OCI-LY7 (cell line): ENCODE measurements around the gene ADGRD1. TPM values are rescaled to one million over a fixed set of nuclear protein-coding genes. Genes with fewer than 3 reads are reported as not detected.
"Not testable (repeated sequence)": the region's sequence is repeated elsewhere in the genome, so short reads cannot be mapped to it uniquely, and the experiment has no call there.

ENCODE experiments used
- BruUV-seq: library from RNA; stranded (reverse); fragments of 400-500 nt; replicated peaks from 2 replicates; lab custom pipeline; 2021; lab: Mats Ljungman, UMichigan
- CTCF ChIA-PET: fragments of 300-600 bp; sonication (Branson Sonifier 250); formaldehyde crosslinking; loops from one replicate; lab custom pipeline; 2022; ENCODE audit warnings: antibody characterized with exemption; ENCODE audit not compliant: unreplicated experiment; lab: Charles Lee
- POLR2A ChIA-PET: fragments of 300-600 bp; sonication (Branson Sonifier 250); formaldehyde crosslinking; loops from one replicate; lab custom pipeline; 2022; ENCODE audit warnings: antibody characterized with exemption; lab: Charles Lee
- DNase-seq: peaks from one replicate; pipeline ENCODE4 v3.0.0-alpha.2; 2015; ENCODE audit warnings: low spot score
- H2AFZ ChIP-seq: fragments of 200-600 bp; sonication (generic), shearing (Covaris generic); 2 replicates; pipeline ENCODE4 v1.6.1; 2014; ENCODE audit warnings: mild to moderate bottlenecking, antibody characterized with exemption, low read length, moderate library complexity
- H3K27ac ChIP-seq: fragments of 200-600 bp; sonication (generic); 2 replicates; pipeline ENCODE4 v1.5.1; 2014; ENCODE audit warnings: mixed run types, low read depth, mild to moderate bottlenecking, moderate library complexity, low read length, inconsistent platforms; ENCODE audit not compliant: poor library complexity, severe bottlenecking
- H3K36me3 ChIP-seq: fragments of 200-600 bp; sonication (generic); 2 replicates; pipeline ENCODE4 v1.6.1; 2014; ENCODE audit warnings: mild to moderate bottlenecking, antibody characterized with exemption, low read length, moderate library complexity, mixed read lengths; ENCODE audit not compliant: insufficient read depth
- H3K4me1 ChIP-seq: fragments of 200-600 bp; sonication (generic); 2 replicates; pipeline ENCODE4 v1.5.1; 2014; ENCODE audit warnings: mild to moderate bottlenecking, low read length; ENCODE audit not compliant: insufficient read depth, poor library complexity, severe bottlenecking
- H3K4me2 ChIP-seq: fragments of 200-600 bp; sonication (generic); 2 replicates; pipeline ENCODE4 v1.6.1; 2014; ENCODE audit warnings: mild to moderate bottlenecking, low read length
- H3K4me3 ChIP-seq: fragments of 200-600 bp; sonication (generic); 2 replicates; pipeline ENCODE4 v1.5.1; 2014; ENCODE audit warnings: mild to moderate bottlenecking, low read depth, low read length; ENCODE audit not compliant: poor library complexity, severe bottlenecking
- H3K79me2 ChIP-seq: fragments of 200-600 bp; sonication (generic); 2 replicates; pipeline ENCODE4 v1.6.1; 2016; ENCODE audit warnings: low read depth, mild to moderate bottlenecking, low read length, moderate library complexity, mixed read lengths; ENCODE audit not compliant: insufficient read depth
- H3K9me2 ChIP-seq: fragments of 200-600 bp; sonication (generic); 2 replicates; pipeline ENCODE4 v1.6.1; 2016; ENCODE audit warnings: mild to moderate bottlenecking, low read length, mixed read lengths; ENCODE audit not compliant: insufficient read depth
- H3K9me3 ChIP-seq: fragments of 200-600 bp; sonication (generic); 2 replicates; pipeline ENCODE4 v1.6.1; 2014; ENCODE audit warnings: mild to moderate bottlenecking, mixed run types, low read length, mixed read lengths
- H4K20me1 ChIP-seq: fragments of 200-600 bp; sonication (generic); 2 replicates; pipeline ENCODE4 v1.6.1; 2014; ENCODE audit warnings: mild to moderate bottlenecking, antibody characterized with exemption, low read length, moderate library complexity, mixed read lengths; ENCODE audit not compliant: insufficient read depth
- EZH2phosphoT487 ChIP-seq: fragments of 200-600 bp; sonication (generic); IDR thresholded peaks from 2 replicates; pipeline ENCODE4 v1.6.1; 2018; ENCODE audit warnings: low read depth, borderline replicate concordance, mild to moderate bottlenecking, mixed run types, antibody characterized with exemption, low read length, moderate library complexity, mixed read lengths
- intact Hi-C: fragments of 100-400 bp; cut with micrococcal nuclease; formaldehyde crosslinking; loops from one replicate; pipeline ENCODE4 v1.10.0; 2022; ENCODE audit not compliant: unreplicated experiment
- total RNA-seq, 2 experiments: library from RNA; depleted of rRNA in 1 of 2; stranded (reverse); fragments of >200 nt in 1 of 2; shearing (Covaris generic) in 1 of 2; gene quantifications; 2 replicates each; pipeline ENCODE4 v1.2.3, GENCODE V29; 2014 to 2022
- TF ChIP-seq, protein P1 (sequence below): fragments of 200-600 bp; sonication (generic); conservative IDR thresholded peaks from 2 replicates; pipeline ENCODE4 v1.5.1; 2014; ENCODE audit warnings: mild to moderate bottlenecking, antibody characterized with exemption, low read length, moderate library complexity, mixed read lengths

The ADGRD1 gene
- total RNA-seq, 2 experiments from 2014 or later = 1.0 to 1.7 TPM

DNA sequence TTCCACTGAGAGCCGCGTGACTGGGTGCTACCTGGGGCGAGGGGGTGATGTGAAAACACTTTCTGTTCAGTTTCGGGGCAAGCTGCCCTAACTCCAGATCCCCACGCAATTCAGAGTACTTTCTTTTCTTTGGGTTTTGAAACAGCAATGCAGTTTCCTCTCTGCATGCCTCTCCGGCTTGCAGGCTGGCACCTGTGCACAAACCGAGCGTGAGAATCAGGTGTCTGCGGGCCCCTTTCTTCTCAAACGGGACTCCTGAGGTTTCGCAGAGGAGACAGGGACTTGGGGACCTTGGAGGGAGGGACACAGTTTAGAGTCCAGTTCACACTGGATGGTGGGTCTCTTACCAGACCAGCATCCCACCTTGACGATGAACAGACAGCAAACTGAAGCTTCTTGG lies 118.2 kb downstream of the ADGRD1 start:
- H3K9me2 ChIP-seq, CTCF ChIA-PET, H3K4me2 ChIP-seq, POLR2A ChIA-PET, H3K27ac ChIP-seq, H3K9me3 ChIP-seq, H2AFZ ChIP-seq, DNase-seq, intact Hi-C loops, H3K4me3 ChIP-seq, H3K79me2 ChIP-seq, H4K20me1 ChIP-seq, BruUV-seq, H3K36me3 ChIP-seq, H3K4me1 ChIP-seq: not testable (repeated sequence)

DNA sequence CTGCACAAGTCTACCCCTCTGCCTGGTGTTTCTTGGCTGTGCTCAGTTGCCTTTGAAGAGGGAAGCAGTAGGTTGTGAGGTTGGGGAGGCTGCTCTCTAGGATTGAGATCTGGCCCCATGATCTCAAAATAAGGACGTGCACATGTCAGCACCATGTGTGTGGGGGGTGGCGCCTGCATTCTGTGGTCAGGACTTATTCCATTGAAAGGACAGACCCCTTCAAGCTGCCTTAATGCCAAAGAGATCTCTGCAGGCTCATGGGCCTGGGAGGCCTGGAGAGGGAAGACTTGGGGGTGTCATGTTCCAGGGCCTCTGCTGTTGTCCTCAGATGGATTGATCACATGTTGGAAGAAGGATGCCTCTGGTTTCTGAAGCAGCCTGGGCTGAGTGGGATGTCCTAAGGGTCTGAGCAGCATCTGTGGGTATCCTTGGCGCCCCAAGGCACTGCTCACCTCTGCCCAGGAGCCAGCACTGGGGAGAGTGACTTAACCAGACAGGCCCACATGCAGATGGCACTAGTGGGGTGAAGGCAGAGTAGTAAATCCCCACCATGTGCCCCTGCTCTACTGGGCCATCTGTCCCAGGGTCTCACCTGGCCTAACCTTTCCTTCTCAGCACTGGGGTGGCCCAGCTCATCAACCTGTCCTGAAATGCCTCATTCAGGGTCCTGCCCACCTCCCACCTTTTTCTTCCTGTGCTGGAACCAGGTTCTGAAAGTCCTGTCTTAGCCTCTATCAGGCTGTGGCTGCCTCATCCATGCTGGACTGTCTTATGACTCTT lies 118.9 kb downstream of the ADGRD1 start:
- Histone ChIP-seq H2AFZ (no peak overlapping the region), H3K4me2 (no peak overlapping the region), H3K27ac (no peak overlapping the region), H3K9me3 (0 out of 2 replicates have a peak, but pooled peaks cover 4% of the 10 kb centered on the region), H3K79me2 (no peaks in the 10 kb centered on the region), H3K9me2 (no peaks in the 10 kb centered on the region), H3K36me3 (no peaks in the 10 kb centered on the region), H3K4me1 (no peaks in the 10 kb centered on the region), H4K20me1 (no peaks in the 10 kb centered on the region), H3K4me3 (no peak overlapping the region)
- BruUV-seq = no TSS peak
- no peak for TF ChIP-seq EZH2phosphoT487
- TF ChIP-seq, protein P1, sequence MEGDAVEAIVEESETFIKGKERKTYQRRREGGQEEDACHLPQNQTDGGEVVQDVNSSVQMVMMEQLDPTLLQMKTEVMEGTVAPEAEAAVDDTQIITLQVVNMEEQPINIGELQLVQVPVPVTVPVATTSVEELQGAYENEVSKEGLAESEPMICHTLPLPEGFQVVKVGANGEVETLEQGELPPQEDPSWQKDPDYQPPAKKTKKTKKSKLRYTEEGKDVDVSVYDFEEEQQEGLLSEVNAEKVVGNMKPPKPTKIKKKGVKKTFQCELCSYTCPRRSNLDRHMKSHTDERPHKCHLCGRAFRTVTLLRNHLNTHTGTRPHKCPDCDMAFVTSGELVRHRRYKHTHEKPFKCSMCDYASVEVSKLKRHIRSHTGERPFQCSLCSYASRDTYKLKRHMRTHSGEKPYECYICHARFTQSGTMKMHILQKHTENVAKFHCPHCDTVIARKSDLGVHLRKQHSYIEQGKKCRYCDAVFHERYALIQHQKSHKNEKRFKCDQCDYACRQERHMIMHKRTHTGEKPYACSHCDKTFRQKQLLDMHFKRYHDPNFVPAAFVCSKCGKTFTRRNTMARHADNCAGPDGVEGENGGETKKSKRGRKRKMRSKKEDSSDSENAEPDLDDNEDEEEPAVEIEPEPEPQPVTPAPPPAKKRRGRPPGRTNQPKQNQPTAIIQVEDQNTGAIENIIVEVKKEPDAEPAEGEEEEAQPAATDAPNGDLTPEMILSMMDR = no peak
- intact Hi-C loops = no loop called here
- POLR2A ChIA-PET = no interaction called here
- DNase-seq = no peak
- CTCF ChIA-PET = no interaction called here

DNA sequence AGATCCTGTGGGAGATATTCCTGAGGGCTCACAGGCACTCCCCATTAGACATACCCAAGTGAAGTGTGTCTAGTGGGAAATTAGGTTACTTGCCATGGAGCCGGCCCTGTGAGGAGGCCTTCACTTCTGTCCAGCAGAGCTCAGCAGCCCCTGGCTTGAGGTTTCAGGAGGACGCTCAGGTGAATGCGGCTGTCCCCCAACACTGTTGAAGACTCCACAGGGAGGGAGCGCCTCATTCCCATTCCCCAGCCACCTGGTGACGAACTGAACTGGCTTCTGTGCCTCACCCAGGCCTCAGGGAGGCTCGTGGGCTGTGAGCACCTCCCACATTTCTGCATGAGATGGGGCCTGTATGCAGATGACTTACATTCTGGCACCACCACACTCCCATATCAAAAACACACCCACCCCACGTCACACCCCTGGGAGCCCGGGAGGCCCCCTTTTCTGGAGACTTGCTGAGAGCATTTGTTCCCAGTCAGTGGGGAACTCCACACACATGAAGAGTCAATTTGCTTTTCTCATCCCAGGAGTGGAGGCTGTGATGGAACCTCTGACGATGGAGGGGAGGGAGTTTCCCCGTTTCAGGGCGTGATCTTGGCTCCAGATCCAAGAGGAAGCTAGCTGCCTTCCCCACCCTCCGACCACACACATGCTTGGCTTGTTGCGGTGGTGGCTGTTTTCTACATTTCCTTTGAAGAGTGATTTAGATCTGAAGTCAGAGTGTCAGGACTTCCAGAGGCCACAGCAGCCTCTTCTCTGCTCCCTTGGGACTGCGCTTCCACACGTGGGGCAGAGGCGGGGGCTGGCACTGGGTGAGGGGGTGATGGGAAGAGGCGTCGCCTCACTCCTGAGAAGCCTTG lies 120.7 kb downstream of the ADGRD1 start:
- no peak overlapping the region for H2AFZ ChIP-seq
- intact Hi-C loops = no loop called here
- H3K9me3 ChIP-seq = 0 out of 2 replicates have a peak, but pooled peaks cover 4% of the 10 kb centered on the region

More for the DNA sequence above, 120.7 kb downstream of the ADGRD1 start:
- H3K36me3 ChIP-seq = no peaks in the 10 kb centered on the region
- CTCF ChIA-PET = no interaction called here
- H3K4me3 ChIP-seq = no peak overlapping the region
- H3K4me2 ChIP-seq = no peak overlapping the region
- no peaks in the 10 kb centered on the region for H4K20me1 ChIP-seq
- BruUV-seq = no TSS peak
- no peak overlapping the region for H3K27ac ChIP-seq
- no peaks in the 10 kb centered on the region for H3K79me2 ChIP-seq
- DNase-seq = no peak
- TF ChIP-seq EZH2phosphoT487 = no peak
- TF ChIP-seq, protein P1 = no peak
- H3K9me2 ChIP-seq = no peaks in the 10 kb centered on the region
- H3K4me1 ChIP-seq = no peaks in the 10 kb centered on the region
- POLR2A ChIA-PET = no interaction called here
